WERI-Rb-1 (cell line): Measurements from ENCODE around the gene RNF212.

Experiments used
- DNase-seq: peaks from one replicate; pipeline ENCODE4 v3.0.0-alpha.2; 2020
- H3K27ac ChIP-seq: fragments of 250-450 bp; sonication (Bioruptor Pico); 2 replicates; pipeline ENCODE4 v1.5.1; 2020; ENCODE audit warnings: mild to moderate bottlenecking, moderate library complexity
- H3K27me3 ChIP-seq: fragments of 250-450 bp; sonication (Bioruptor Pico); 2 replicates; pipeline ENCODE4 v1.5.1; 2021; ENCODE audit warnings: mild to moderate bottlenecking, low read depth, moderate library complexity; ENCODE audit not compliant: insufficient read depth, severe bottlenecking
- H3K36me3 ChIP-seq: fragments of 250-450 bp; sonication (Bioruptor Pico); 2 replicates; pipeline ENCODE4 v1.5.1; 2020; ENCODE audit warnings: mild to moderate bottlenecking, moderate library complexity
- H3K4me3 ChIP-seq: 2 replicates; pipeline ENCODE4 v1.5.1; 2011; ENCODE audit warnings: low read depth, mild to moderate bottlenecking, control low read depth, low read length
- H3K9me3 ChIP-seq: fragments of 250-450 bp; sonication (Bioruptor Pico); 2 replicates; pipeline ENCODE4 v1.5.1; 2021; ENCODE audit warnings: mild to moderate bottlenecking, moderate library complexity; ENCODE audit not compliant: severe bottlenecking
- CTCF ChIP-seq: IDR thresholded peaks from 2 replicates; pipeline ENCODE4 v1.5.1; 2011; ENCODE audit warnings: low read depth, mild to moderate bottlenecking, control low read depth, inconsistent platforms, low read length

RNF212 gene

GRCh38 chr4:1032861-1033260, 80.5 kb downstream of the RNF212 start:
- H3K9me3 ChIP-seq = no peaks in the 10 kb centered on the region
- no peak for TF ChIP-seq CTCF
- DNase-seq = no peak
- no peak overlapping the region for H3K4me3 ChIP-seq
- H3K36me3 ChIP-seq = no peaks in the 10 kb centered on the region
- H3K27me3 ChIP-seq = no peaks in the 10 kb centered on the region
- H3K27ac ChIP-seq = no peak overlapping the region

- H3K9me3 ChIP-seq = no peaks in the 10 kb centered on the region
- no peaks in the 10 kb centered on the region for H3K27me3 ChIP-seq
- no peak for TF ChIP-seq CTCF
- H3K27ac ChIP-seq = no peak overlapping the region
- no peak for DNase-seq
- H3K4me3 ChIP-seq = no peak overlapping the region
- H3K36me3 ChIP-seq = no peaks in the 10 kb centered on the region
These were observed 81.2 kb downstream of the RNF212 start for GRCh38 chr4:1031956-1032795.

GRCh38 chr4:1031346-1031745, 82.0 kb downstream of the RNF212 start:
- H3K4me3 ChIP-seq = no peak overlapping the region

GRCh38 chr4:1030559-1030958, 82.8 kb downstream of the RNF212 start:
- no peak for TF ChIP-seq CTCF

More at GRCh38 chr4:1031346-1031745, 82.0 kb downstream of the RNF212 start:
- Histone ChIP-seq H3K36me3 (no peaks in the 10 kb centered on the region; the same call in 1 of the 2 replicates), H3K9me3 (no peaks in the 10 kb centered on the region), H3K27me3 (no peaks in the 10 kb centered on the region), H3K27ac (no peak overlapping the region)
- no peak for DNase-seq
- TF ChIP-seq CTCF = no peak

GRCh38 chr4:1030031-1030430, 83.3 kb downstream of the RNF212 start:
- no peak for TF ChIP-seq CTCF

More at GRCh38 chr4:1030559-1030958, 82.8 kb downstream of the RNF212 start:
- Histone ChIP-seq H3K27ac (no peak overlapping the region), H3K9me3 (no peaks in the 10 kb centered on the region), H3K36me3 (peaks cover 7% of the 10 kb centered on the region), H3K4me3 (no peak overlapping the region), H3K27me3 (no peaks in the 10 kb centered on the region)
- no peak for DNase-seq

More at GRCh38 chr4:1030031-1030430, 83.3 kb downstream of the RNF212 start:
- no peaks in the 10 kb centered on the region for H3K9me3 ChIP-seq
- peaks cover 12% of the 10 kb centered on the region for H3K36me3 ChIP-seq
- H3K4me3 ChIP-seq = no peak overlapping the region
- no peaks in the 10 kb centered on the region for H3K27me3 ChIP-seq
- no peak for DNase-seq
- H3K27ac ChIP-seq = no peak overlapping the region
